Astrocyte (in vitro differentiated cells and primary cell): ENCODE measurements around the gene CHAD. TPM values are rescaled to one million over a fixed set of nuclear protein-coding genes. Genes with fewer than 3 reads are reported as not detected.

Experiments used
- DNase-seq: peaks from one replicate; pipeline ENCODE4 v3.0.0-alpha.2; 2010; ENCODE audit warnings: low read depth
- FAIRE-seq: peaks from 2 replicates; lab custom pipeline; 2011; peaks lifted over from hg19 to GRCh38; lab: Jason Lieb, UNC
- H2AFZ ChIP-seq: 2 replicates; pipeline ENCODE4 v1.6.0; 2012; ENCODE audit warnings: low read depth, low read length, inconsistent platforms
- H3K27ac ChIP-seq: 2 replicates; pipeline ENCODE4 v1.5.1; 2011; ENCODE audit warnings: low read depth, low read length, inconsistent platforms
- H3K27me3 ChIP-seq: 2 replicates; pipeline ENCODE4 v1.6.0; 2011; ENCODE audit warnings: low read length, inconsistent platforms; ENCODE audit not compliant: insufficient read depth
- H3K36me3 ChIP-seq: 2 replicates; pipeline ENCODE4 v1.5.1; 2011; ENCODE audit warnings: low read length, inconsistent platforms; ENCODE audit not compliant: insufficient read depth
- H3K4me1 ChIP-seq: 2 replicates; pipeline ENCODE4 v1.5.1; 2011; ENCODE audit warnings: low read length, inconsistent platforms; ENCODE audit not compliant: insufficient read depth
- H3K4me2 ChIP-seq: 2 replicates; pipeline ENCODE4 v1.6.0; 2012; ENCODE audit warnings: low read length, inconsistent platforms
- H3K4me3 ChIP-seq: 2 replicates; pipeline ENCODE4 v1.5.1; 2011; ENCODE audit warnings: low read depth, mild to moderate bottlenecking, low read length, inconsistent platforms; ENCODE audit not compliant: insufficient read depth
- H3K79me2 ChIP-seq: 2 replicates; pipeline ENCODE4 v1.6.0; 2012; ENCODE audit warnings: mild to moderate bottlenecking, low read length, inconsistent platforms; ENCODE audit not compliant: insufficient read depth
- H3K9ac ChIP-seq: 2 replicates; pipeline ENCODE4 v1.6.0; 2012; ENCODE audit warnings: mild to moderate bottlenecking, low read length, inconsistent platforms
- H3K9me3 ChIP-seq: 2 replicates; pipeline ENCODE4 v1.5.1; 2012; ENCODE audit warnings: low read depth, mild to moderate bottlenecking, low read length, inconsistent platforms; ENCODE audit not compliant: insufficient read depth
- H4K20me1 ChIP-seq: 2 replicates; pipeline ENCODE4 v1.6.0; 2012; ENCODE audit warnings: low read length, inconsistent platforms; ENCODE audit not compliant: insufficient read depth
- H3K27ac Mint-ChIP-seq: one replicate; pipeline ENCODE4 v1.8.0; 2021; ENCODE audit warnings: mild to moderate bottlenecking, mixed read lengths; ENCODE audit not compliant: unreplicated experiment
- H3K27me3 Mint-ChIP-seq: one replicate; pipeline ENCODE4 v1.8.0; 2021; ENCODE audit warnings: low read depth, mixed read lengths; ENCODE audit not compliant: unreplicated experiment
- H3K36me3 Mint-ChIP-seq: one replicate; pipeline ENCODE4 v1.8.0; 2021; ENCODE audit warnings: low read depth, mixed read lengths; ENCODE audit not compliant: unreplicated experiment
- H3K4me1 Mint-ChIP-seq: one replicate; pipeline ENCODE4 v1.8.0; 2021; ENCODE audit warnings: low read depth, mixed read lengths; ENCODE audit not compliant: unreplicated experiment
- H3K4me3 Mint-ChIP-seq: one replicate; pipeline ENCODE4 v1.8.0; 2021; ENCODE audit warnings: mild to moderate bottlenecking, moderate library complexity, mixed read lengths; ENCODE audit not compliant: unreplicated experiment
- H3K9me3 Mint-ChIP-seq: one replicate; pipeline ENCODE4 v1.8.0; 2021; ENCODE audit warnings: mild to moderate bottlenecking, mixed read lengths; ENCODE audit not compliant: unreplicated experiment
- CTCF ChIP-seq: IDR thresholded peaks from 2 replicates; pipeline ENCODE4 v1.5.1; 2011; ENCODE audit warnings: low read depth, mild to moderate bottlenecking, inconsistent platforms, low read length, moderate library complexity; ENCODE audit not compliant: insufficient read depth
- EZH2 ChIP-seq: IDR thresholded peaks from 2 replicates; pipeline ENCODE4 v1.6.1; 2012; ENCODE audit warnings: mild to moderate bottlenecking, low read length, inconsistent platforms; ENCODE audit not compliant: insufficient read depth
- total RNA-seq: library from RNA; stranded (reverse); gene quantifications from 2 replicates; pipeline ENCODE4 v1.2.1, GENCODE V29; 2021

CHAD gene
- total RNA-seq, 1 donor from 2014 or later, result not detected

- peaks cover 4% of the 10 kb centered on the region for H4K20me1 ChIP-seq
- H3K4me1 ChIP-seq, result peaks cover 6% of the 10 kb centered on the region
- peaks cover 11% of the 10 kb centered on the region for H3K27me3 Mint-ChIP-seq
- H3K9me3 Mint-ChIP-seq, result peaks cover 4% of the 10 kb centered on the region
- H3K4me2 ChIP-seq, result no peak overlapping the region
- TF ChIP-seq EZH2 (no peak), CTCF (no peak)
- no peak overlapping the region for H3K9ac ChIP-seq
- DNase-seq, result no peak
- no peak for FAIRE-seq
- H3K9me3 ChIP-seq, result no peaks in the 10 kb centered on the region
- H3K4me3 ChIP-seq, result no peak overlapping the region
- no peak overlapping the region for H3K27ac Mint-ChIP-seq
- no peak overlapping the region for H2AFZ ChIP-seq
- H3K27ac ChIP-seq, result no peak overlapping the region
- peaks cover 27% of the 10 kb centered on the region for H3K36me3 Mint-ChIP-seq
- H3K4me3 Mint-ChIP-seq, result no peak overlapping the region
- no peaks in the 10 kb centered on the region for H3K36me3 ChIP-seq
- H3K4me1 Mint-ChIP-seq, result no peaks in the 10 kb centered on the region
- H3K79me2 ChIP-seq, result no peaks in the 10 kb centered on the region
- peaks cover 9% of the 10 kb centered on the region for H3K27me3 ChIP-seq
These were observed 3.5 kb downstream of the CHAD start for GRCh38 chr17:50465171-50465570.

- H2AFZ ChIP-seq, result no peak overlapping the region
- no peak overlapping the region for H3K27ac ChIP-seq
- H3K4me3 Mint-ChIP-seq, result no peak overlapping the region
- no peak overlapping the region for H3K4me3 ChIP-seq
- H3K27ac Mint-ChIP-seq, result no peak overlapping the region
- H3K9me3 ChIP-seq, result no peaks in the 10 kb centered on the region
- H3K36me3 Mint-ChIP-seq, result peaks cover 27% of the 10 kb centered on the region
- no peaks in the 10 kb centered on the region for H3K79me2 ChIP-seq
- H3K36me3 ChIP-seq, result no peaks in the 10 kb centered on the region
- H3K4me2 ChIP-seq, result no peak overlapping the region
- peaks cover 11% of the 10 kb centered on the region for H3K27me3 Mint-ChIP-seq
- H3K4me1 ChIP-seq, result peaks cover 6% of the 10 kb centered on the region
- H3K9ac ChIP-seq, result no peak overlapping the region
- peaks cover 4% of the 10 kb centered on the region for H3K9me3 Mint-ChIP-seq
- FAIRE-seq (no peak), DNase-seq (no peak)
- H3K4me1 Mint-ChIP-seq, result no peaks in the 10 kb centered on the region
- peaks cover 9% of the 10 kb centered on the region for H3K27me3 ChIP-seq
- H4K20me1 ChIP-seq, result peaks cover under 1% of the 10 kb centered on the region
- TF ChIP-seq CTCF (no peak), EZH2 (no peak)
These were observed 3.9 kb downstream of the CHAD start for GRCh38 chr17:50464736-50465135.

GRCh38 chr17:50464121-50464520, 4.6 kb downstream of the CHAD start:
- H3K36me3 Mint-ChIP-seq, result peaks cover 27% of the 10 kb centered on the region
- no peak overlapping the region for H3K27ac Mint-ChIP-seq
- FAIRE-seq, result no peak
- peaks cover 9% of the 10 kb centered on the region for H3K27me3 ChIP-seq
- DNase-seq, result no peak
- peaks cover 11% of the 10 kb centered on the region for H3K27me3 Mint-ChIP-seq
- no peaks in the 10 kb centered on the region for H3K9me3 ChIP-seq
- H3K36me3 ChIP-seq, result no peaks in the 10 kb centered on the region
- H3K4me3 ChIP-seq, result no peak overlapping the region
- no peak overlapping the region for H3K9ac ChIP-seq
- no peak for TF ChIP-seq EZH2
- no peak for TF ChIP-seq CTCF
- no peaks in the 10 kb centered on the region for H3K79me2 ChIP-seq
- H2AFZ ChIP-seq, result no peak overlapping the region
- H3K9me3 Mint-ChIP-seq, result peaks cover 4% of the 10 kb centered on the region
- H3K27ac ChIP-seq, result no peak overlapping the region
- H4K20me1 ChIP-seq, result peaks cover 6% of the 10 kb centered on the region
- peaks cover 3% of the 10 kb centered on the region for H3K4me1 Mint-ChIP-seq
- H3K4me2 ChIP-seq, result no peak overlapping the region
- peaks cover 6% of the 10 kb centered on the region for H3K4me1 ChIP-seq
- no peak overlapping the region for H3K4me3 Mint-ChIP-seq
